IPS-15b (cell line): ENCODE measurements around the gene REEP1.
A peak's percentile ranks its signal among the peaks of the same experiment; 100 is the strongest.

ENCODE experiments used
- H3K27me3 ChIP-seq: one replicate; pipeline ENCODE4 v1.6.1; 2013; ENCODE audit warnings: low read length; ENCODE audit not compliant: control insufficient read depth, insufficient read depth
- H3K36me3 ChIP-seq: one replicate; pipeline ENCODE4 v1.6.1; 2013; ENCODE audit warnings: low read length; ENCODE audit not compliant: control insufficient read depth, insufficient read depth
- H3K4me1 ChIP-seq: one replicate; pipeline ENCODE4 v1.6.1; 2013; ENCODE audit warnings: mild to moderate bottlenecking, low read length; ENCODE audit not compliant: control insufficient read depth, insufficient read depth
- H3K4me3 ChIP-seq: one replicate; pipeline ENCODE4 v1.5.1; 2013; ENCODE audit warnings: low read depth, low read length
- H3K9ac ChIP-seq: one replicate; pipeline ENCODE4 v1.6.1; 2013; ENCODE audit warnings: low read depth, mild to moderate bottlenecking, low read length
- H3K9me3 ChIP-seq: one replicate; pipeline ENCODE4 v1.6.1; 2013; ENCODE audit warnings: mild to moderate bottlenecking, low read length; ENCODE audit not compliant: control insufficient read depth, insufficient read depth

REEP1 gene, protein sequence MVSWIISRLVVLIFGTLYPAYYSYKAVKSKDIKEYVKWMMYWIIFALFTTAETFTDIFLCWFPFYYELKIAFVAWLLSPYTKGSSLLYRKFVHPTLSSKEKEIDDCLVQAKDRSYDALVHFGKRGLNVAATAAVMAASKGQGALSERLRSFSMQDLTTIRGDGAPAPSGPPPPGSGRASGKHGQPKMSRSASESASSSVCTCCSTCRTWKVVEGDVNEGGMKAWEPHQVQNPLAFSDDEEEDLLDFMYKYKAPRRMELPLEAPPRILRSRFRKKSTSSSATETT

DNA sequence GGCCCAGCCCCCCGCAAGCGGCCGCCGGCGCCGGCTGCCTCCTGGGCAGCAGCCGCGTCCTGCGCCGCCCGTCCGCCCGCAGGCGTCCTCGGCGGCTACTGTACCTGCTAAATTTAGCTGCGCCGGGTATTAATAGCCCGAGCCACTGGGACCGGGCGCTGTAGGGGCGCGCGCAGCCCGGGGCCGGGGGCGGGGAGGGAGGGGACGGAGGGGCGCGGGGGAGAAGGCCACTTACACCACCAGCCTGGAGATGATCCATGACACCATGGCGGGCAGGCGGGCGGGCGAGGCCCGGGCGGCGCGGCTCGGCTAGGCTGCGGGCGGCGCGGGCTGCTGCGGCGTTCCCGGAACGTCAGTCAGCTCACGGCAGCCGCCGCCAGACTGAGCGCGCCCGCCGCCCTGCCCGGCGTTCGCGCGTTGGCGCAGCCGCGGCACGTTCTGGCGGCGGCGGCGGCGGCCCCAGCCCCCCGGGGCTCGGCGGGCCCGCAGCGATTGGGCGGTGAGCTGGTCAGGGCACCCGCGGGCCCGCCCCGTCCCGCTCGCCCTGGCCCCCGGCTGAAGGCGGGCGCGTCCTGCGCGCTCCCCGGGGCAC is at the start of gene REEP1:
Gene REEP1 (minus strand): TSS at position 383 of the 592 bp plus-strand sequence. CDS start 116 bp downstream, at position 267.
- no peak within 1 kb of the TSS for H3K9ac ChIP-seq

DNA sequence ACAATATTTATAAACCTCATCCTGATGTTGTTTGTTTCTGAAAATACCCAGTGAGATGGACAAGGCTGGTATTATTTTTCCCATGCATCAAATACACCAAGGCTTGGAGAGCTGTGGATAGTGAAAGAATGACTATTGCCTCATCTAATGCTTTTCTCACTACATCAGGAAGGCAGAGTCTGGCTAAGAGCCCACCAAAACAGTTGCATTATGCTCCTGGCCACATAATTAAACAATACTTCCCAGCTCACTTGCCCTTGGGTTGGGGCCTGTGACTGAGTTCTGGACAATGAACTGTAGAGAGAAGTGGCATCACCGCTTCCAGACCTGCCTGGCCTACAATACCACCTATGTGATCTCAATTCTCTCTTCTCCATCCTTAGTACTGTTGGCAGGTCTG is 46.4 kb upstream of the REEP1 start:
- H3K4me1 ChIP-seq = no peaks in the 10 kb centered on the region
- no peaks in the 10 kb centered on the region for H3K36me3 ChIP-seq
- H3K9me3 ChIP-seq = no peaks in the 10 kb centered on the region
- H3K9ac ChIP-seq = no peak overlapping the region
- H3K27me3 ChIP-seq = no peaks in the 10 kb centered on the region
- no peak overlapping the region for H3K4me3 ChIP-seq

More for the DNA sequence above, at the start of gene REEP1:
- Histone ChIP-seq H3K9me3 (no peaks in the 10 kb centered on the region), H3K4me1 (no peaks in the 10 kb centered on the region), H3K36me3 (no peaks in the 10 kb centered on the region), H3K27me3 (peaks cover 67% of the 10 kb centered on the region), H3K4me3 (peak within 1 kb of the TSS; percentile 57)

DNA sequence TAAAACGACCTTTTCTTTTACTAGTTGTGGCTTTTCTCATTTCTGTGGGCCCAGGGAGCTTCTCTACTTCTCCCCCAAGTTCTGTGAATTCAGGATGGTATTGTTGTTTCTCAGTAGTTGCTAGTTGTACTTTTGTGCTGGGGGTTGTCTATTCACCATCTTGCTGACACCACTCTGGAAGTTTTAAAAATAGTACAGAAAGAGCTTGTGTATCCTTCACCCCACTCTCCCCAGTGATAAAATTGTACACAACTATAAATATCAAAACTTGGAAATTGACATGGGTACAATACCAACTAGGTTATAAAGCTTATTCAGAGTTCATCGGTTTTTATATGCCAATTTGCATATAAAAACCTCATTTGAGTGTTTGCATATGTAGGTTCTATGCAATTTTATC is 45.3 kb upstream of the REEP1 start:
- Histone ChIP-seq H3K4me1 (no peaks in the 10 kb centered on the region), H3K36me3 (no peaks in the 10 kb centered on the region), H3K9ac (no peak overlapping the region), H3K4me3 (no peak overlapping the region), H3K9me3 (no peaks in the 10 kb centered on the region), H3K27me3 (no peaks in the 10 kb centered on the region)

DNA sequence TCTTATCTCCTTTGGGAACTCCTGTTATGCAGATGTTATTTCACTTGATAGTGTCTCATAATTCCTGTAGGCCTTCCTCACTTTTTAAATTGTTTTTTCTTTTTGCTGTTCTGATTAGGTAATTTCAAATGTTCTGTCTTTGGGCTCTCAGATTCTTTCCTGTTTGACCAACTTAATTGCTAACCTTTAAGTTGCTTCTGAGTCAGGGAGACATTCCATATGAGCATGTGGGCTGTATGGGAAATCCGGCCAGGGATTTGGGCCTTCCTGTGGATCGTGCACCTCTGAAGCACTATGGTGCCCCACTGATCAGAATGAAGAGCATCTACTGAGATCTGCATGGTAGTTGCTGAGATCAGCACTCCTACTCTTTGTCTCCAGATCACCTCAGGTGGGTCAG is 44.7 kb upstream of the REEP1 start:
- Histone ChIP-seq H3K4me1 (no peaks in the 10 kb centered on the region), H3K36me3 (no peaks in the 10 kb centered on the region), H3K4me3 (no peak overlapping the region), H3K27me3 (no peaks in the 10 kb centered on the region), H3K9me3 (no peaks in the 10 kb centered on the region), H3K9ac (no peak overlapping the region)

DNA sequence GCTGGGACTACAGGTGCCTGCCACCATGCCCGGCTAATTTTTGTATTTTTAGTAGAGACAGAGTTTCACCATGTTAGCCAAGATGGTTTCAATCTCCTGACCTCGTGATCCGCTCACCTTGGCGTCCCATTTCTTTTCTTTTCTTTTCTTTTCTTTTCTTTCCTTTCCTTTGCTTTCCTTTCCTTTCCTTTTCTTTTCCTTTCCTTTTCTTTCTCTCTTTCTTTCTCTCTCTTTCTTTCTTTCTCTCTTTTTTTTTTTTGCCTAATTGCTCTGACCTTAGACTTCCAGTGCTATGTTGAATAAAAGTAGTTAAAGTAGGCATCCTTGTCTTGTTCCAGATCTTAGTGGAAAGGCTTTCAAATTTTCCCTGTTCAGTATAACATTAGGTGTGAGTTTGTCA is 41.0 kb upstream of the REEP1 start:
- no peaks in the 10 kb centered on the region for H3K9me3 ChIP-seq
- no peaks in the 10 kb centered on the region for H3K27me3 ChIP-seq
- no peak overlapping the region for H3K4me3 ChIP-seq
- no peaks in the 10 kb centered on the region for H3K36me3 ChIP-seq
- H3K9ac ChIP-seq = no peak overlapping the region
- no peaks in the 10 kb centered on the region for H3K4me1 ChIP-seq

DNA sequence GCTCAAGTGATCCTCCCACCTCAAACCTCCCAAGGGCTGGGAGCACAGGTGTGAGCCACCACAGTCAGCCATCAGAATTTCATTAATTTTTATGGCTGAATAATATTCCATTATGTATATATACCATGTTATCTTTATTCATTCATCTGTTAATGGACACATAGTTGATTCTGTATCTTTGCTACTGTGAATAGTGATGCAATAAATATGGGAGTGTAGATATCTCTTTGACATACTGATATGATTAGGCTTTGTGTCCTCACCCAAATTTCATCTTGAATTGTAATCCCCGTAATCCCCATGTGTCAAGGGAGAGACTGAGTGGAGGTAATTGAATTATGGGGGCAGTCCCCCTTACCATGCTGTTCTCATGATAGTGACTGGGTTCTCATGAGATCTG is 38.2 kb upstream of the REEP1 start:
- H3K4me3 ChIP-seq = no peak overlapping the region
- H3K36me3 ChIP-seq = no peaks in the 10 kb centered on the region
- H3K27me3 ChIP-seq = no peaks in the 10 kb centered on the region
- no peaks in the 10 kb centered on the region for H3K4me1 ChIP-seq
- H3K9ac ChIP-seq = no peak overlapping the region
- peaks cover 4% of the 10 kb centered on the region for H3K9me3 ChIP-seq

DNA sequence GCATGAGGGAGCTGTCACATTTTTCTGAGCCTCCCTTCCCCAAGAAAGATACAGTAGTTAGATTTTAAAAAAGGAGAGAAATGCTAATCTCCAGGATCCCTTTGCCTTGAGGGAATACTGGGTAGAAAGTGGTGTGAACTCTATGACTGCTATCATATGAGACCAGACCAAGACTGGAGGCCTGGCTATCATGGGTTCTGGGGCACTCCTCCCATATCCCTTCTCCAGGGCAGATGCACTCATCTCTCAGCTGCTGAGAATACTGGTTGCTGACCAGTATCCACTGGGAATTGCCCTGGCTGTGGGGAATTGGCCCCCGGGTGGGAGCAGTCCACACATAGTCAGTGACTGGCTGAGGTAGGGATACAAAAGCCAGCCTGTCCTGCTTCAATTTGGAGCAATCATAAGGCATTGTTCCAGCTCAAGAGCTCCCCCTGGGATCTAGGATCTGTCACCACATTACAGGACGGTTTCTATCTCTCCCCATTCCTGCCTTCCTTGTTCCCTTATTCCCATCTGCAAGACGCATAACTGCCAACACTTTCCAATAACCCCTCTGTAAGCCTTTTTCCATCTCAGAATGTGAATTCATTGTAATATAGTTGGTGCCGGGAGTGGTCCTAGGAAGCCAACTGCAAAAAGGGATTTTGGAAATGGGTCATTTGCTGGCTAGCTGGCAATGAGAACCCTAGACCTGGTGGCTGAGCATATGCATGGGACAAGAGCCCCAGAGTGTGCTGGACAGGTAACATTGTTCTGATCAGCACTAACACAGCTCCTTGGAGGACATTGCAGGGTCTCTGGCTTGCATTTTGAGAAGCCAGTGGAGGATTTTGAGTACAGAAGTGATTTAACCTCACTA is 35.4 kb upstream of the REEP1 start:
- Histone ChIP-seq H3K9me3 (peaks cover 5% of the 10 kb centered on the region), H3K27me3 (no peaks in the 10 kb centered on the region), H3K36me3 (no peaks in the 10 kb centered on the region), H3K9ac (no peak overlapping the region), H3K4me3 (no peak overlapping the region), H3K4me1 (no peaks in the 10 kb centered on the region)

DNA sequence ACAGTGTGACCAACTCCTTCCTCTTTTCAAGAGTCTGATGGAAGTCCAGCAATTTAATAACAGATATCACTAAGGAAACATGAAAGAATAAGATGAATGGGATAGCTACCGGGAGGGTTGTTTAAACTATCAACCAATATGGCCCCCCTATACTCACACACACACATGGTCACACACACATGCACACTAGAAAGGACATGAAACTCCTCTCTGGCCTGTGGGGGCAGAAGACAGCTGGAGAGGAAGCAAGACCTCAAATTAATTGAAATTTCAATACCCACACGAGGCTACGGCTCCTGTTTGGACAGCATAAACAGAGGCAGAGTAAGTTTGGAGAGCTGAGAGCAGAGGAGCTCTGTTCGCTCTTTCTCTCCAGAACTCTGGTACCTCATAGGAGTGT is 34.7 kb upstream of the REEP1 start:
- Histone ChIP-seq H3K27me3 (no peaks in the 10 kb centered on the region), H3K9ac (no peak overlapping the region), H3K4me3 (no peak overlapping the region), H3K9me3 (peaks cover 5% of the 10 kb centered on the region), H3K4me1 (no peaks in the 10 kb centered on the region), H3K36me3 (no peaks in the 10 kb centered on the region)

DNA sequence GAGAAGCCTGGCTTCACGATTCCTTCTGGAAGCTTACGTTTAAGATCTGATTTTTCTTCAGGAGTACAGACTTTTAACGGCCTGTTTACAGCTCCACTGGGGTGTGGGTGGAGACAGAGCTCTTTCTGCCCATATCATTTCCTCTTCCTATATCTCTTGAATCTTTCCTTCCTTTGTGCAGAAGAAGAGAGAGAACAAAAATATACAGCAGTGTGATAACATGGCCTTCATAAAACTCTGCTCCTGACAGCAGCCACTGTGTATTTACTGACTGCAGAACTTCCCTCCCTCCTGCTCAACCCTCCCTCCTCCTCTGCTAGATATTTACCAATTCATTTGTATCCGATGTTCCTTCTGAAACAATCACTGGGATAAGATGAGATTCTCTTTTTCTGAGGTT is 34.1 kb upstream of the REEP1 start:
- H3K4me1 ChIP-seq = no peaks in the 10 kb centered on the region
- no peaks in the 10 kb centered on the region for H3K36me3 ChIP-seq
- no peak overlapping the region for H3K9ac ChIP-seq
- peaks cover 5% of the 10 kb centered on the region for H3K9me3 ChIP-seq
- H3K27me3 ChIP-seq = no peaks in the 10 kb centered on the region
- no peak overlapping the region for H3K4me3 ChIP-seq

DNA sequence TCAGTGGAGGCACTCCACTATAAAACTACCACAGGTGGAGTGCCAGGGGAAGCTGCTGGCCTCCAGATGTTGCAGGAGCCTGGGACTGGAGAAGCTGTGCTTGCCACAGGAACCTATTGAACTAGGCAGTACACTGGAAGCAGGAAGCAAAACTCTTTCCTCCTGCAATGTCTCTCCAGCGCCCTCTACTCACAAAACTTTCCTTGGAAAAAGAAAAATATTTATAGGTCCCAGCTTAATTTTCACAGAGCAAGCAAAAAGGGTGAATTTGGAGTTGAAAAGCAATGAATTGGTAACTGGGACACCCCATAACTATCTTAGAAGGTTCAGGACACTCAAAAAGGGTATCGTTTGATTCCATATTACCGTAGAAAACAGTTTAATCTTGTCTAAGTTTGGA is 33.2 kb upstream of the REEP1 start:
- Histone ChIP-seq H3K36me3 (no peaks in the 10 kb centered on the region), H3K4me3 (no peak overlapping the region), H3K9me3 (peaks cover 5% of the 10 kb centered on the region), H3K9ac (no peak overlapping the region), H3K27me3 (no peaks in the 10 kb centered on the region), H3K4me1 (no peaks in the 10 kb centered on the region)

DNA sequence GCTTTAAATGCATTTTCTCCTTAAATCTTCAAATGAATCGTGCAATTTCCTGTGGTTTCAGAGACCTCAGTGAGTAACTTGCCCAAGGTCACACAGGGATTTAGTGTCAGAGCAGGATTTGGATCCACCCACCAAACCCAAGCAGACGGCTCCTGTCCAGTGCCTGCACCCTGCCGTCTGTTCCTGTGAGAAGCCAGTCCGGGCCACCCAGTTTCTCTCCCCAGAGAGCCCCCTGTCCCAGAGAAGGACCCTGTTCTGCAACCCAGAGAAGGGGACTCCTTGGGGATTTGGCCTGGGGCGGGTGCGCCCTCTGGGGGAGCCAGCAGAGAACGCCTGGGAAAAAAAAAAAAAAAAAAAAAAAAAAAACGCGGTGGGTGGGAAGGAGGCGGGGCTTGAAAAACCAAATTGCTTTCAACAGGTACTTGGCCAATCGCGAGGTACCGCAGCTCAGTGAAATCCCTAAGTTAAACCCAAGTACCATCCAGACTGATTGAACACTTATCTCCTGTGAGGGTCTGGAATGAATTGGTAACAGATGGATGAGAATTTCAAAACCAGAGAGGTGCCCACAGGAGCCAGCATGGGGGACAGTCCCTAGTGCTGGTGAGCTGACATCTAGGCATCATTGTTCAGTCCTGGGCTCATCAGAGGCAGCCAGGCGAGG is 30.9 kb upstream of the REEP1 start:
- no peak overlapping the region for H3K9ac ChIP-seq
- no peaks in the 10 kb centered on the region for H3K4me1 ChIP-seq
- H3K4me3 ChIP-seq = peak overlapping the region; percentile 16
- H3K27me3 ChIP-seq = no peaks in the 10 kb centered on the region
- peaks cover 5% of the 10 kb centered on the region for H3K9me3 ChIP-seq
- no peaks in the 10 kb centered on the region for H3K36me3 ChIP-seq
